Skin epidermis (tissue), 12 donors: ENCODE measurements around the gene ZXDB.
A peak's percentile ranks its signal among the peaks of the same experiment; 100 is the strongest.
"Not testable (repeated sequence)": the region's sequence is repeated elsewhere in the genome, so short reads cannot be mapped to it uniquely, and the experiment has no call there.

Experiments
- H3K27ac ChIP-seq, 21 experiments: fragments of 200-600 bp; sonication (generic) in 11 of 21; one replicate each; pipeline ENCODE4 v1.5.0; 2020; ENCODE audit warnings: mild to moderate bottlenecking in 3 of 21, inconsistent platforms in 2 of 21, moderate library complexity in 2 of 21
- H3K4me3 ChIP-seq, 7 experiments: fragments of 200-600 bp; sonication (generic) in 2 of 7; one replicate each; pipeline ENCODE4 v1.5.0; 2020; ENCODE audit warnings: inconsistent platforms in 2 of 7, mild to moderate bottlenecking in 2 of 7, moderate library complexity in 1 of 7

ZXDB gene

GRCh38 chrX:57591284-57592159 is at the start of gene ZXDB:
TSS of gene ZXDB (plus strand) at chrX:57592011. CDS start at chrX:57592049, 38 bp downstream.
- H3K4me3 ChIP-seq, result peak within 1 kb of the TSS; percentile 42 to 60 (median 58)
- peak within 1 kb of the TSS in 20 of 21 experiments; percentile 75 to 99 (median 91) for H3K27ac ChIP-seq

- Histone ChIP-seq H3K4me3 (no peak overlapping the region), H3K27ac (no peak overlapping the region)
Observed at GRCh38 chrX:57565198-57565597, 26.6 kb upstream of the ZXDB start.

GRCh38 chrX:57573754-57574153 is 18.1 kb upstream of the ZXDB start:
- Histone ChIP-seq H3K27ac (no peak overlapping the region), H3K4me3 (no peak overlapping the region)

- H3K4me3 ChIP-seq, H3K27ac ChIP-seq: not testable (repeated sequence)
Observed at GRCh38 chrX:57582948-57583347, 8.9 kb upstream of the ZXDB start.

- no peak overlapping the region for H3K4me3 ChIP-seq
- H3K27ac ChIP-seq, result no peak overlapping the region
Observed at GRCh38 chrX:57583477-57583876, 8.3 kb upstream of the ZXDB start.

- Histone ChIP-seq H3K27ac (no peak overlapping the region), H3K4me3 (no peak overlapping the region)
Observed at GRCh38 chrX:57586360-57586759, 5.5 kb upstream of the ZXDB start.

- no peak overlapping the region for H3K27ac ChIP-seq
- H3K4me3 ChIP-seq, result no peak overlapping the region
Observed at GRCh38 chrX:57587062-57587461, 4.7 kb upstream of the ZXDB start.

- Histone ChIP-seq H3K27ac (no peak overlapping the region), H3K4me3 (no peak overlapping the region)
Observed at GRCh38 chrX:57587607-57588006, 4.2 kb upstream of the ZXDB start.

- H3K4me3 ChIP-seq, result peak overlapping the region; percentile 42 to 60 (median 58)
- peak overlapping the region in 20 of 21 experiments; percentile 75 to 99 (median 91) for H3K27ac ChIP-seq
Observed at GRCh38 chrX:57592160-57592893, 516 bp downstream of the ZXDB start.

- Histone ChIP-seq H3K4me3 (peak overlapping the region; percentile 42 to 60 (median 58)), H3K27ac (peak overlapping the region in 17 of 21 experiments; percentile 75 to 99 (median 91))
Observed at GRCh38 chrX:57592894-57593215, 1.0 kb downstream of the ZXDB start.

GRCh38 chrX:57595381-57595811 is 3.6 kb downstream of the ZXDB start:
- H3K27ac ChIP-seq, result no peak overlapping the region
- no peak overlapping the region for H3K4me3 ChIP-seq

- Histone ChIP-seq H3K4me3 (no peak overlapping the region), H3K27ac (peak overlapping the region in 1 of 21 experiments; percentile 9)
Observed at GRCh38 chrX:57596109-57596508, 4.3 kb downstream of the ZXDB start.

GRCh38 chrX:57596516-57596915 is 4.7 kb downstream of the ZXDB start:
- Histone ChIP-seq H3K27ac (no peak overlapping the region), H3K4me3 (no peak overlapping the region)

GRCh38 chrX:57607295-57608187 is 15.7 kb downstream of the ZXDB start:
- Histone ChIP-seq H3K27ac (no peak overlapping the region), H3K4me3 (no peak overlapping the region)

- not testable (repeated sequence) for H3K27ac ChIP-seq, H3K4me3 ChIP-seq
Observed at GRCh38 chrX:57613351-57613750, 21.5 kb downstream of the ZXDB start.

- H3K27ac ChIP-seq, H3K4me3 ChIP-seq: not testable (repeated sequence)
Observed at GRCh38 chrX:57629438-57629837, 37.6 kb downstream of the ZXDB start.

- Histone ChIP-seq H3K27ac (no peak overlapping the region), H3K4me3 (no peak overlapping the region)
Observed at GRCh38 chrX:57640674-57641016, 48.8 kb downstream of the ZXDB start.

GRCh38 chrX:57641338-57641737 is 49.5 kb downstream of the ZXDB start:
- Histone ChIP-seq H3K27ac (no peak overlapping the region), H3K4me3 (no peak overlapping the region)

- Histone ChIP-seq H3K27ac (no peak overlapping the region), H3K4me3 (no peak overlapping the region)
Observed at GRCh38 chrX:57643698-57644097, 51.9 kb downstream of the ZXDB start.

- no peak overlapping the region for H3K4me3 ChIP-seq
- no peak overlapping the region for H3K27ac ChIP-seq
Observed at GRCh38 chrX:57647020-57647419, 55.2 kb downstream of the ZXDB start.
